ENCODE data around the gene GAP43. TPM values are rescaled to one million over a fixed set of nuclear protein-coding genes. Genes with fewer than 3 reads are reported as not detected.

GAP43 gene
- total and polyA plus RNA-seq, 2 of the 13 experiments (the other 11 are each of a cell fraction or from before 2014, with no cell fraction given), result not detected

DNA sequence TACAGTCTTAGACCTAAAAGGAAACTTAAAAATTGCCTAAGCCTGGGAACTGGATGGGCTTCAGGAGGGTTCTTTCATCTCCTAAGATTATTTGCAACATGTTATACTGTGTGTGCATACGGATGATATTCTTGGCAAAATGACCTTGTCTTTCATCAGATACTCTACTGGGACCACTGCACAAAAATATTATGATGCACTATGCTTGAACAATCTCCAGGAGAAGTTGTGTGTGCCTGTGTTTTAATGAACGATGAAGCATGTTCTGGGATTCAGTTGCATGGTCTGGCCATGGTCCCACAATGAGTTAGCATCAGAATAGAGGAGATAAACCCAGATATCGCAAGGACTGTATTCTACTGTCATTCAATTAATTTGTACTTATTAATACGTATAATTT lies 68.7 kb downstream of the GAP43 start (continued):
- TF ChIP-seq AFF4 (CRISPR knock-in tag; IDR thresholded peaks at IDR 0.05) (no peak), FOXK1 (CRISPR knock-in tag; IDR thresholded peaks at IDR 0.05; ENCODE audit: borderline replicate concordance, low read depth) (no peak), GLMP (CRISPR knock-in tag; IDR thresholded peaks at IDR 0.05; ENCODE audit: borderline replicate concordance) (no peak), GATAD2A (CRISPR knock-in tag; IDR thresholded peaks at IDR 0.05) (no peak), ZFYVE20 (CRISPR knock-in tag; IDR thresholded peaks at IDR 0.05; ENCODE audit: borderline replicate concordance, low read depth) (no peak)

GRCh38 chr3:115692887-115693524 lies 69.7 kb downstream of the GAP43 start:
- BruUV-seq (replicated peaks), result no TSS peak
- no peaks in the 10 kb centered on the region; a peak in 1 of 5 replicates for H3K36me3 ChIP-seq (replicated peaks in 1 of 2; ENCODE audit: control insufficient read depth in 1 of 2, insufficient read depth in 2 of 2, low read length in 2 of 2)
- H2AFZ ChIP-seq (ENCODE audit: low read length), result no peak overlapping the region
- H3K79me2 ChIP-seq (ENCODE audit: insufficient read depth, low read length), result no peaks in the 10 kb centered on the region
- no peaks in the 10 kb centered on the region for H3K27me3 ChIP-seq (ENCODE audit: control insufficient read depth in 1 of 2, insufficient read depth in 2 of 2, low read length in 2 of 2)
- no peaks in the 10 kb centered on the region for H3K9me3 ChIP-seq (ENCODE audit: low read length)
- ChIA-PET POLR2A (interaction anchor here (0.9 kb wide), 1 partner anchor 99 kb away, joined by 3 read pairs; no protein-coding TSS in a partner anchor), CTCF (ENCODE audit: low intra/inter-chr PET ratio, low total read pairs) (interaction anchor here (0.6 to 1.9 kb wide), 6 partner anchors 10 to 601 kb away, joined by 3 to 10 read pairs (median 6); no protein-coding TSS in a partner anchor)
- ATAC-seq (peak; percentile 99), FAIRE-seq (peak; percentile 78), DNase-seq (ENCODE audit: low spot score) (peak; percentile 67)
- H4K20me1 ChIP-seq (ENCODE audit: insufficient read depth, low read length), result no peaks in the 10 kb centered on the region
- H3K9ac ChIP-seq (ENCODE audit: insufficient read depth, low read depth, low read length), result no peak overlapping the region
- no peaks in the 10 kb centered on the region for H3K4me1 ChIP-seq (ENCODE audit: insufficient read depth, low read length)
- no peak overlapping the region for H3K4me3 ChIP-seq (replicated peaks in 1 of 3; ENCODE audit: insufficient read depth in 1 of 3, low read depth in 2 of 3, low read length in 3 of 3)
- no peak overlapping the region for H3K27ac ChIP-seq (ENCODE audit: extremely low read length, insufficient read depth, low read length)
- H3K4me2 ChIP-seq (ENCODE audit: low read depth, low read length), result no peak overlapping the region; the same call in 1 of the 2 replicates
- intact Hi-C loops (cut with micrococcal nuclease; ENCODE audit: unreplicated experiment), result loop anchor here (1.0 to 10.0 kb wide), 6 partner anchors 91 to 1318 kb away; no protein-coding TSS in a partner anchor
- in situ Hi-C loops (cut with HindIII; ENCODE audit: extremely low pct_ligation_motif_present, low pct_unique_long_range_greater_than_20kb), result loop anchor here (5.0 to 25.0 kb wide), 3 partner anchors 124 to 606 kb away; no protein-coding TSS in a partner anchor
- 37% methylated on average over 8 of the region's 8 CpGs for WGBS (ENCODE audit: low lambda C conversion rate)
- 0 out of 4 replicates have a peak, but pooled peaks of 1 of the 2 experiments have one; percentile 11 for TF ChIP-seq NR2F1 (CRISPR knock-in tag; IDR thresholded peaks at IDR 0.05)
- TF ChIP-seq ZNF317 (CRISPR knock-in tag; IDR thresholded peaks at IDR 0.05), result peak; percentile 80; the same call in 1 of the 2 replicates
- peak; percentile 33; the same call in 1 of the 2 replicates for TF ChIP-seq REPIN1 (CRISPR knock-in tag; IDR thresholded peaks at IDR 0.05; ENCODE audit: borderline replicate concordance, low read depth)
- TF ChIP-seq SMC3 (IDR thresholded peaks at IDR 0.05; ENCODE audit: low read length), result peak; percentile 97
- TF ChIP-seq FOXC1 (CRISPR knock-in tag; IDR thresholded peaks at IDR 0.05; ENCODE audit: borderline replicate concordance), result 0 out of 2 replicates have a peak, but pooled peaks have one; percentile 30
- peak; percentile 85 for TF ChIP-seq RAD21 (CRISPR knock-in tag; IDR thresholded peaks at IDR 0.05)
- TF ChIP-seq ZBTB42 (CRISPR knock-in tag; IDR thresholded peaks at IDR 0.05), result no peak
- TF ChIP-seq BCL6 (CRISPR knock-in tag; IDR thresholded peaks at IDR 0.05), result peak; percentile 62
- peak; percentile 21; the same call in 1 of the 2 replicates for TF ChIP-seq THAP11 (CRISPR knock-in tag; IDR thresholded peaks at IDR 0.05)
- TF ChIP-seq ATF4 (CRISPR knock-in tag; IDR thresholded peaks at IDR 0.05), result peak in 1 of 2 experiments; percentile 18; a peak in 1 of 4 replicates
- no peak for TF ChIP-seq TBL1XR1 (IDR thresholded peaks at IDR 0.05; ENCODE audit: borderline replicate concordance, low read length, partially characterized antibody)
